CD4-positive, alpha-beta T cell (primary cell): ENCODE results near the gene ABCE1. TPM values are rescaled to one million over a fixed set of nuclear protein-coding genes. Genes with fewer than 3 reads are reported as not detected.

Experiments used
- ATAC-seq: fragments of 200-7000 bp; cut with Tn5 transposase; one replicate; pipeline ENCODE4 v1.10.0; 2022; ENCODE audit warnings: mild to moderate bottlenecking; ENCODE audit not compliant: poor library complexity
- CTCF ChIA-PET: fragments of 350-600 bp; sonication (Branson Sonifier 250); formaldehyde crosslinking; loops from one replicate; lab custom pipeline; 2021; ENCODE audit warnings: antibody characterized with exemption, inconsistent platforms; lab: Charles Lee
- POLR2A ChIA-PET: fragments of 350-600 bp; sonication (Branson Sonifier 250); formaldehyde crosslinking; loops from one replicate; lab custom pipeline; 2021; ENCODE audit warnings: antibody characterized with exemption, inconsistent platforms; lab: Charles Lee
- DNase-seq, 14 experiments: peaks; one replicate each; pipeline ENCODE4 v3.0.0-alpha.2; 2013 to 2020; ENCODE audit warnings: mixed read lengths in 2 of 14
- H3K27ac ChIP-seq, 2 donors: one replicate each; pipeline versions ENCODE4 v1.5.1 to v1.7.0; 2013; ENCODE audit warnings: low read length in 2 of 2, low read depth in 1 of 2, mild to moderate bottlenecking in 1 of 2
- H3K27me3 ChIP-seq, 2 experiments: 1 replicate in 1 of 2; 2 replicates in 1 of 2; pipeline versions ENCODE4 v1.6.1 to v1.7.0; 2013; ENCODE audit warnings: low read length in 2 of 2, control low read depth in 1 of 2, mild to moderate bottlenecking in 1 of 2, moderate library complexity in 1 of 2; ENCODE audit not compliant: insufficient read depth in 2 of 2, control insufficient read depth in 1 of 2
- H3K36me3 ChIP-seq: one replicate; pipeline ENCODE4 v1.6.1; 2013; ENCODE audit warnings: low read length, control low read depth; ENCODE audit not compliant: insufficient read depth
- H3K4me1 ChIP-seq: one replicate; pipeline ENCODE4 v1.6.1; 2013; ENCODE audit warnings: low read length, control low read depth; ENCODE audit not compliant: insufficient read depth
- H3K4me3 ChIP-seq: one replicate; pipeline ENCODE4 v1.5.1; 2013; ENCODE audit warnings: mild to moderate bottlenecking, low read length, moderate library complexity
- H3K9me3 ChIP-seq, 2 experiments: 1 replicate in 1 of 2; 2 replicates in 1 of 2; pipeline versions ENCODE4 v1.6.1 to v1.7.0; 2013; ENCODE audit warnings: low read length in 2 of 2, mild to moderate bottlenecking in 2 of 2, control low read depth in 1 of 2, moderate library complexity in 1 of 2; ENCODE audit not compliant: control insufficient read depth in 1 of 2, insufficient read depth in 1 of 2
- H3K27ac Mint-ChIP-seq: one replicate; pipeline ENCODE4 v1.8.0; 2020; ENCODE audit warnings: mixed read lengths
- H3K27me3 Mint-ChIP-seq: one replicate; pipeline ENCODE4 v1.8.0; 2021; ENCODE audit warnings: mixed read lengths
- H3K36me3 Mint-ChIP-seq: one replicate; pipeline ENCODE4 v1.8.0; 2021; ENCODE audit warnings: low read depth, mixed read lengths
- H3K4me1 Mint-ChIP-seq: one replicate; pipeline ENCODE4 v1.8.0; 2021; ENCODE audit warnings: low read depth, mixed read lengths
- H3K4me3 Mint-ChIP-seq: one replicate; pipeline ENCODE4 v1.8.0; 2020; ENCODE audit warnings: mild to moderate bottlenecking, mixed read lengths
- H3K9me3 Mint-ChIP-seq: one replicate; pipeline ENCODE4 v1.8.0; 2020; ENCODE audit warnings: mixed read lengths
- intact Hi-C, 2 experiments: fragments of 100-400 bp; cut with DNase I in 1 of 2; cut with micrococcal nuclease in 1 of 2; formaldehyde crosslinking; loops; one replicate each; pipeline versions ENCODE4 v1.15.1 to v1.9.0; 2023 to 2025; cut with DNase I, micrococcal nuclease
- total RNA-seq, 174 experiments: library from RNA in 2 of 174; stranded (reverse) in 2 of 174; gene quantifications; one replicate each; pipeline ENCODE4 v1.2.3 and lab custom pipeline; 2021 to 2026
- TF ChIP-seq, protein P1 (sequence below): fragments of 200-600 bp; IDR thresholded peaks from one replicate; pipeline ENCODE4 v1.8.0; 2022; ENCODE audit warnings: antibody characterized with exemption, mild to moderate bottlenecking

The ABCE1 gene
- total RNA-seq, 2 experiments from 2014 or later = 50.1 to 50.6 TPM

DNA sequence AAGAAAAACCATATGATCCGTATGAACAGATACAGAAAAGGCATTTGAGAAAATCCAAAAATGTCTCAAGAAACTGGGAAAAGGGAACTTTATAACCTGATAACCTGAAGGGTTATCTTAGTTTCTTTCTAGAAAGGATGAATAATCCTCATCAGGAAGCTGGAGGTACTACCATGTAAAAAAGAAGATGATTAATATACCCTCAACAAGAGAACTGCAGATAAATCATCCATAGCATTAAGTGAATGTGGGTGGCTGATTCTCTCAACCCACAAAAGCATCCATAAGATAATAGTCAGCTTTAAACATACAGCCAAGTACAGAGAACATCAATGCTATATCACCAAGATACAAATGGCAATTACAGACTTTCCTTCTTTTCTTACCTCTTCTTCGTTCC is 26.6 kb upstream of the ABCE1 start:
- Histone ChIP-seq H3K4me1 (peaks cover 2% of the 10 kb centered on the region), H3K27me3 (no peaks in the 10 kb centered on the region), H3K4me3 (no peak overlapping the region), H3K9me3 (no peaks in the 10 kb centered on the region), H3K27ac (no peak overlapping the region), H3K36me3 (peaks cover 5% of the 10 kb centered on the region)
- Mint-ChIP-seq H3K27ac (no peak overlapping the region), H3K27me3 (no peaks in the 10 kb centered on the region), H3K9me3 (no peaks in the 10 kb centered on the region), H3K4me3 (no peak overlapping the region), H3K36me3 (peaks cover 31% of the 10 kb centered on the region), H3K4me1 (peaks cover 28% of the 10 kb centered on the region)
- DNase-seq (no peak), ATAC-seq (no peak)
- TF ChIP-seq, protein P1, sequence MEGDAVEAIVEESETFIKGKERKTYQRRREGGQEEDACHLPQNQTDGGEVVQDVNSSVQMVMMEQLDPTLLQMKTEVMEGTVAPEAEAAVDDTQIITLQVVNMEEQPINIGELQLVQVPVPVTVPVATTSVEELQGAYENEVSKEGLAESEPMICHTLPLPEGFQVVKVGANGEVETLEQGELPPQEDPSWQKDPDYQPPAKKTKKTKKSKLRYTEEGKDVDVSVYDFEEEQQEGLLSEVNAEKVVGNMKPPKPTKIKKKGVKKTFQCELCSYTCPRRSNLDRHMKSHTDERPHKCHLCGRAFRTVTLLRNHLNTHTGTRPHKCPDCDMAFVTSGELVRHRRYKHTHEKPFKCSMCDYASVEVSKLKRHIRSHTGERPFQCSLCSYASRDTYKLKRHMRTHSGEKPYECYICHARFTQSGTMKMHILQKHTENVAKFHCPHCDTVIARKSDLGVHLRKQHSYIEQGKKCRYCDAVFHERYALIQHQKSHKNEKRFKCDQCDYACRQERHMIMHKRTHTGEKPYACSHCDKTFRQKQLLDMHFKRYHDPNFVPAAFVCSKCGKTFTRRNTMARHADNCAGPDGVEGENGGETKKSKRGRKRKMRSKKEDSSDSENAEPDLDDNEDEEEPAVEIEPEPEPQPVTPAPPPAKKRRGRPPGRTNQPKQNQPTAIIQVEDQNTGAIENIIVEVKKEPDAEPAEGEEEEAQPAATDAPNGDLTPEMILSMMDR = no peak
- intact Hi-C loops = no loop called here
- ChIA-PET CTCF (no interaction called here), POLR2A (no interaction called here)

DNA sequence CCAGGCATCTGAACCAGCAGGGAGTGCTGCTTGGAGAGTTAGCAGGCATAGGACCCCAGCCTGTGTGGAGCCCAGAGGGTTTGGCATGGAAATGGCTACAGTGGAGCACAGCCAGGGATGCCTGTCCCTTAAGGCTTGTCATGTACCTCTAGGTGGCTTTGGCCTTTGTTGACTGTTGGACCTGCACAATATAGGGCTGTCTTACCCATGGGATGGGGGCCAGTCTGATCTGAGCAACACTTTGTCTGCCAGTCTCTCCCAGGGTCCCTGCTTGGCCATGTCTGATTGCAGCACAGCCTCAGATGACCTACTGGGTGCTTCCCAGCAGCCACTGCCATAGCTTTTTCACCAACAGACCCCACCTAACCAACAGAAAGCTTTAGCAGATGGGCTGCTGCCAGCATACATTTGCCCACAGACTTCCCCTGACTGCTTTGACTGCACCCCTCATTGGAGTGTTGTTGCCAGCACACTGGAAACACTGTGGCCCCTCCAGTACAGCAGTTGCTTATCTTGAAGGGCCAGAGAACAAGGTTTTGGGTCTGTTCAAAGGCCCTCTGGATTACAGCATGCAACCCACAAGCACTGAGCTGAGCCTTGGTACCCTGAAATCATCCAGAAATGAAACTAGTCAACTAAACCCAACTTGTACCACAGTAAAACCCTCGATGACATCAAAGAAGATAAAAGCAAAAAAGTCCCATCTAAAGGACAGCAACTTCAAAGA is 22.2 kb upstream of the ABCE1 start:
- peaks cover 5% of the 10 kb centered on the region for H3K36me3 ChIP-seq
- Mint-ChIP-seq H3K27ac (no peak overlapping the region), H3K4me1 (peaks cover 28% of the 10 kb centered on the region), H3K4me3 (no peak overlapping the region), H3K36me3 (peaks cover 59% of the 10 kb centered on the region), H3K27me3 (no peaks in the 10 kb centered on the region), H3K9me3 (no peaks in the 10 kb centered on the region)
- ChIA-PET POLR2A (no interaction called here), CTCF (no interaction called here)
- no peaks in the 10 kb centered on the region for H3K9me3 ChIP-seq
- H3K4me1 ChIP-seq = peaks cover 2% of the 10 kb centered on the region
- no peak overlapping the region for H3K4me3 ChIP-seq
- no peaks in the 10 kb centered on the region for H3K27me3 ChIP-seq
- no peak for ATAC-seq
- H3K27ac ChIP-seq = no peak overlapping the region
- TF ChIP-seq, protein P1 = no peak
- intact Hi-C loops = no loop called here
- no peak for DNase-seq

GRCh38 chr4:145076469-145076855 is 21.6 kb upstream of the ABCE1 start:
- TF ChIP-seq, protein P1 = no peak
- ChIA-PET CTCF (no interaction called here), POLR2A (no interaction called here)
- H3K9me3 Mint-ChIP-seq = no peaks in the 10 kb centered on the region
- no peaks in the 10 kb centered on the region for H3K27me3 ChIP-seq
- peaks cover 5% of the 10 kb centered on the region for H3K36me3 ChIP-seq
- no peak overlapping the region for H3K4me3 Mint-ChIP-seq
- intact Hi-C loops = no loop called here
- no peaks in the 10 kb centered on the region for H3K9me3 ChIP-seq
- H3K27me3 Mint-ChIP-seq = no peaks in the 10 kb centered on the region
- ATAC-seq = no peak
- no peak overlapping the region for H3K27ac Mint-ChIP-seq
- H3K27ac ChIP-seq = no peak overlapping the region
- H3K4me1 ChIP-seq = peaks cover 2% of the 10 kb centered on the region
- no peak for DNase-seq
- peaks cover 28% of the 10 kb centered on the region for H3K4me1 Mint-ChIP-seq
- no peak overlapping the region for H3K4me3 ChIP-seq
- H3K36me3 Mint-ChIP-seq = peaks cover 63% of the 10 kb centered on the region
